ENCODE measurements around the gene KIFAP3.
"Not testable (repeated sequence)": the region's sequence is repeated elsewhere in the genome, so short reads cannot be mapped to it uniquely, and the experiment has no call there.

Gene KIFAP3

GRCh38 chr1:170060015-170060520, 14.4 kb downstream of the KIFAP3 start:
- H3K27ac ChIP-seq (ENCODE audit: low read depth, low read length); H3K4me3 ChIP-seq (ENCODE audit: low read length); H3K23ac ChIP-seq (ENCODE audit: low read length); H3K9ac ChIP-seq (ENCODE audit: low read length); H4K5ac ChIP-seq (ENCODE audit: low read length); H4K8ac ChIP-seq (ENCODE audit: low read depth, low read length); H3K27me3 ChIP-seq (ENCODE audit: insufficient read depth, low read length, poor library complexity); H3K36me3 ChIP-seq (ENCODE audit: control insufficient read depth, insufficient read depth, low read length); H2BK120ac ChIP-seq (ENCODE audit: low read depth, low read length); H3K56ac ChIP-seq (ENCODE audit: low read length); H3K4me1 ChIP-seq (ENCODE audit: control insufficient read depth, low read depth, low read length); DNase-seq; H3K4ac ChIP-seq (ENCODE audit: low read depth, low read length); H3K18ac ChIP-seq (ENCODE audit: low read length); H3K4me2 ChIP-seq (ENCODE audit: low read length); H2BK5ac ChIP-seq (ENCODE audit: low read length); H3K79me1 ChIP-seq (ENCODE audit: low read length); H3K79me2 ChIP-seq (ENCODE audit: control insufficient read depth, insufficient read depth, low read length); H2BK15ac ChIP-seq (replicated peaks; ENCODE audit: low read depth); H2AK5ac ChIP-seq (ENCODE audit: low read length): not testable (repeated sequence)
- no CpG with 5 or more reads among the region's 3 CpGs for WGBS (ENCODE audit: extremely low coverage, insufficient coverage, low lambda C conversion rate)

- Histone ChIP-seq H2BK15ac (replicated peaks; ENCODE audit: low read depth) (no peak overlapping the region), H3K56ac (ENCODE audit: low read length) (no peak overlapping the region), H3K18ac (ENCODE audit: low read length) (no peak overlapping the region), H3K4me3 (ENCODE audit: low read length) (no peak overlapping the region), H4K5ac (ENCODE audit: low read length) (no peak overlapping the region), H3K9ac (ENCODE audit: low read length) (no peak overlapping the region), H3K27me3 (ENCODE audit: insufficient read depth, low read length, poor library complexity) (no peaks in the 10 kb centered on the region), H3K4me1 (ENCODE audit: control insufficient read depth, low read depth, low read length) (no peaks in the 10 kb centered on the region), H4K8ac (ENCODE audit: low read depth, low read length) (no peak overlapping the region), H3K27ac (ENCODE audit: low read depth, low read length) (no peak overlapping the region), H3K36me3 (ENCODE audit: control insufficient read depth, insufficient read depth, low read length) (no peaks in the 10 kb centered on the region), H3K4ac (ENCODE audit: low read depth, low read length) (no peak overlapping the region), H3K4me2 (ENCODE audit: low read length) (no peak overlapping the region), H3K23ac (ENCODE audit: low read length) (no peak overlapping the region), H2BK5ac (ENCODE audit: low read length) (no peak overlapping the region), H3K79me2 (ENCODE audit: control insufficient read depth, insufficient read depth, low read length) (no peaks in the 10 kb centered on the region), H3K79me1 (ENCODE audit: low read length) (no peaks in the 10 kb centered on the region), H2BK120ac (ENCODE audit: low read depth, low read length) (no peak overlapping the region), H2AK5ac (ENCODE audit: low read length) (no peak overlapping the region)
- no CpG with 5 or more reads among the region's 3 CpGs for WGBS (ENCODE audit: extremely low coverage, insufficient coverage, low lambda C conversion rate)
- no peak for DNase-seq
Observed at GRCh38 chr1:170049176-170049800, 25.2 kb downstream of the KIFAP3 start.

- Histone ChIP-seq H3K27ac (ENCODE audit: low read depth, low read length) (no peak overlapping the region), H3K4me1 (ENCODE audit: control insufficient read depth, low read depth, low read length) (no peaks in the 10 kb centered on the region), H3K4ac (ENCODE audit: low read depth, low read length) (no peak overlapping the region), H3K4me3 (ENCODE audit: low read length) (no peak overlapping the region), H2AK5ac (ENCODE audit: low read length) (no peak overlapping the region), H3K56ac (ENCODE audit: low read length) (no peak overlapping the region), H4K5ac (ENCODE audit: low read length) (no peak overlapping the region), H2BK5ac (ENCODE audit: low read length) (no peak overlapping the region), H3K23ac (ENCODE audit: low read length) (no peak overlapping the region), H3K9ac (ENCODE audit: low read length) (no peak overlapping the region), H3K79me2 (ENCODE audit: control insufficient read depth, insufficient read depth, low read length) (no peaks in the 10 kb centered on the region), H3K4me2 (ENCODE audit: low read length) (no peak overlapping the region), H2BK15ac (replicated peaks; ENCODE audit: low read depth) (no peak overlapping the region), H4K8ac (ENCODE audit: low read depth, low read length) (no peak overlapping the region), H3K27me3 (ENCODE audit: insufficient read depth, low read length, poor library complexity) (no peaks in the 10 kb centered on the region), H3K36me3 (ENCODE audit: control insufficient read depth, insufficient read depth, low read length) (no peaks in the 10 kb centered on the region), H3K18ac (ENCODE audit: low read length) (no peak overlapping the region), H3K79me1 (ENCODE audit: low read length) (no peaks in the 10 kb centered on the region), H2BK120ac (ENCODE audit: low read depth, low read length) (no peak overlapping the region)
- no peak for DNase-seq
- no CpG with 5 or more reads among the region's 7 CpGs for WGBS (ENCODE audit: extremely low coverage, insufficient coverage, low lambda C conversion rate)
Observed at GRCh38 chr1:170048515-170048914, 26.0 kb downstream of the KIFAP3 start.

GRCh38 chr1:170044187-170044586, 30.3 kb downstream of the KIFAP3 start:
- Histone ChIP-seq H3K4me1 (ENCODE audit: control insufficient read depth, low read depth, low read length) (no peaks in the 10 kb centered on the region), H2BK5ac (ENCODE audit: low read length) (no peak overlapping the region), H3K4ac (ENCODE audit: low read depth, low read length) (no peak overlapping the region), H2AK5ac (ENCODE audit: low read length) (no peak overlapping the region), H2BK15ac (replicated peaks; ENCODE audit: low read depth) (no peak overlapping the region), H3K4me3 (ENCODE audit: low read length) (no peak overlapping the region), H3K9ac (ENCODE audit: low read length) (no peak overlapping the region), H3K27ac (ENCODE audit: low read depth, low read length) (no peak overlapping the region), H3K56ac (ENCODE audit: low read length) (no peak overlapping the region), H4K5ac (ENCODE audit: low read length) (no peak overlapping the region), H3K79me1 (ENCODE audit: low read length) (no peaks in the 10 kb centered on the region), H3K23ac (ENCODE audit: low read length) (no peak overlapping the region), H3K18ac (ENCODE audit: low read length) (no peak overlapping the region), H3K36me3 (ENCODE audit: control insufficient read depth, insufficient read depth, low read length) (no peaks in the 10 kb centered on the region), H3K4me2 (ENCODE audit: low read length) (no peak overlapping the region), H3K27me3 (ENCODE audit: insufficient read depth, low read length, poor library complexity) (no peaks in the 10 kb centered on the region), H3K79me2 (ENCODE audit: control insufficient read depth, insufficient read depth, low read length) (no peaks in the 10 kb centered on the region), H2BK120ac (ENCODE audit: low read depth, low read length) (no peak overlapping the region), H4K8ac (ENCODE audit: low read depth, low read length) (no peak overlapping the region)
- no peak for DNase-seq

DNA sequence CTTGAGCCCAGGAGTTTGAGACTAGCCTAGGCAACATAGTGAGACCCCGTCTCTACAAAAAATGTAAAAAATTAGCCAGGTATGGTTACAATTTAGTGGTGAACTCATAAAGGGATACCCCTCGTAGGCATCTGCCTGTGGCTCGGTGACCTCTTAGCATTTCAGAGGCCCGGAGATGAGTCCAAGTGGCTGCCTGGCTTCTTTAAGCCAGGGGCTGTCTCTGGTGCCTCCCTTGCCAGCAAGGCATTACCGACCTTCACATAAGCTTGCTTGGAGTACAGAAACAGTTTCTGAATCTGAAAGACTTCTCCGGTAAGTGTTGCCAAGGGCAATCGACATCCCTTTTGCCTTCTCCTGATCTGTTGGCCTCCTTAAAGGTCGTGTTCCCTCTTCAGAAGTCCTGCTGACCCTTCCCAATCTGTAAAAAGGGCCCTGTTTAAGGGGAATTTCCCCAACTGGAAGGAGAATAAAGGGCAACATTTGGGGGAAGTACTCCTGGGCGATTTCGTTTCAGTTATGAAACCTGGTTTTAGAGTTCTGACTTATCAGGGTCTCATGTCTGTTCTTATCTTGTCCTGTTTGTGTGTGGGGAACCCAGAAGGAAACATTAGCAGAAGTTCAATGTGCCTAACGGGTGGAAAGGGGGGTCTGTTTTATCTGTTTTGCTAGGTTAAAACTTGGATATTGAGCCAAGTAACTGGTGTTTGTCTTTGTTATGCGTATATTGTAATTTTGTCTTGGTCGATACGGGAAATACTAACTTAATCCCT, 32.9 kb downstream of the KIFAP3 start:
- H2BK120ac ChIP-seq (ENCODE audit: low read depth, low read length) = no peak overlapping the region
- no CpG with 5 or more reads among the region's 14 CpGs for WGBS (ENCODE audit: extremely low coverage, insufficient coverage, low lambda C conversion rate)
- H4K5ac ChIP-seq (ENCODE audit: low read length) = no peak overlapping the region
- H2BK15ac ChIP-seq (replicated peaks; ENCODE audit: low read depth) = no peak overlapping the region
- H3K23ac ChIP-seq (ENCODE audit: low read length) = no peak overlapping the region
- H3K4me1 ChIP-seq (ENCODE audit: control insufficient read depth, low read depth, low read length) = no peaks in the 10 kb centered on the region
- H3K56ac ChIP-seq (ENCODE audit: low read length) = no peak overlapping the region
- no peak overlapping the region for H2AK5ac ChIP-seq (ENCODE audit: low read length)
- no peak overlapping the region for H3K9ac ChIP-seq (ENCODE audit: low read length)
- no peaks in the 10 kb centered on the region for H3K79me2 ChIP-seq (ENCODE audit: control insufficient read depth, insufficient read depth, low read length)
- no peak overlapping the region for H3K4ac ChIP-seq (ENCODE audit: low read depth, low read length)
- no peaks in the 10 kb centered on the region for H3K27me3 ChIP-seq (ENCODE audit: insufficient read depth, low read length, poor library complexity)
- H4K8ac ChIP-seq (ENCODE audit: low read depth, low read length) = no peak overlapping the region
- H3K27ac ChIP-seq (ENCODE audit: low read depth, low read length) = no peak overlapping the region
- H3K4me3 ChIP-seq (ENCODE audit: low read length) = no peak overlapping the region
- no peak overlapping the region for H3K4me2 ChIP-seq (ENCODE audit: low read length)
- H2BK5ac ChIP-seq (ENCODE audit: low read length) = no peak overlapping the region
- no peak for DNase-seq
- no peaks in the 10 kb centered on the region for H3K36me3 ChIP-seq (ENCODE audit: control insufficient read depth, insufficient read depth, low read length)
- no peak overlapping the region for H3K18ac ChIP-seq (ENCODE audit: low read length)
- H3K79me1 ChIP-seq (ENCODE audit: low read length) = no peaks in the 10 kb centered on the region

Data from mesendoderm (in vitro differentiated cells).